AML-193 (cell line): ENCODE results near the gene TMEM201.
"Not testable (repeated sequence)": the region's sequence is repeated elsewhere in the genome, so short reads cannot be mapped to it uniquely, and the experiment has no call there.

Source experiments
- DNase-seq, 2 experiments: peaks; one replicate each; lab custom pipeline; 2025; lab: John Stamatoyannopoulos, UW

Gene TMEM201

GRCh38 chr1:9588551-9589143 lies at the start of gene TMEM201:
Gene TMEM201 (plus strand): TSS chr1:9588911. CDS start chr1:9588931, 20 bp downstream.
- peak; percentile 80 for DNase-seq

- DNase-seq: peak; percentile 85 to 89
Measured at GRCh38 chr1:9539165-9539828, 49.4 kb upstream of the TMEM201 start, which contains the start of gene SLC25A33. Gene SLC25A33 (plus strand): TSS chr1:9539465. CDS start chr1:9539692, 227 bp downstream.

GRCh38 chr1:9539829-9540550 lies 48.7 kb upstream of the TMEM201 start:
- peak; percentile 28 to 31 for DNase-seq

- peak; percentile 30 to 40 for DNase-seq
Measured at GRCh38 chr1:9542430-9542829, 46.3 kb upstream of the TMEM201 start.

- DNase-seq: no peak
Measured at GRCh38 chr1:9544926-9545325, 43.8 kb upstream of the TMEM201 start.

GRCh38 chr1:9549955-9550546 lies 38.7 kb upstream of the TMEM201 start:
- DNase-seq: no peak

GRCh38 chr1:9551984-9552383 lies 36.7 kb upstream of the TMEM201 start:
- DNase-seq: no peak

- no peak for DNase-seq
Measured at GRCh38 chr1:9553736-9554144, 35.0 kb upstream of the TMEM201 start.

- DNase-seq: no peak
Measured at GRCh38 chr1:9555942-9556341, 32.8 kb upstream of the TMEM201 start.

GRCh38 chr1:9557624-9558023 lies 31.1 kb upstream of the TMEM201 start:
- no peak for DNase-seq

- no peak for DNase-seq
Measured at GRCh38 chr1:9558271-9558945, 30.3 kb upstream of the TMEM201 start.

GRCh38 chr1:9558946-9559545 lies 29.7 kb upstream of the TMEM201 start:
- no peak for DNase-seq

- no peak for DNase-seq
Measured at GRCh38 chr1:9559673-9560072, 29.0 kb upstream of the TMEM201 start.

GRCh38 chr1:9560090-9560489 lies 28.6 kb upstream of the TMEM201 start:
- not testable (repeated sequence) for DNase-seq

GRCh38 chr1:9561429-9561828 lies 27.3 kb upstream of the TMEM201 start:
- DNase-seq: no peak

GRCh38 chr1:9569267-9569666 lies 19.4 kb upstream of the TMEM201 start:
- no peak for DNase-seq

GRCh38 chr1:9570886-9571529 lies 17.7 kb upstream of the TMEM201 start:
- not testable (repeated sequence) for DNase-seq

- no peak for DNase-seq
Measured at GRCh38 chr1:9573723-9574122, 15.0 kb upstream of the TMEM201 start.

- no peak for DNase-seq
Measured at GRCh38 chr1:9575486-9575885, 13.2 kb upstream of the TMEM201 start.

GRCh38 chr1:9576903-9577302 lies 11.8 kb upstream of the TMEM201 start:
- DNase-seq: no peak

- DNase-seq: no peak
Measured at GRCh38 chr1:9577423-9577822, 11.3 kb upstream of the TMEM201 start.
